AG09309 (cell line): ENCODE results near the gene SND1.

ENCODE experiments used
- DNase-seq: peaks from one replicate; pipeline ENCODE4 v3.0.0-alpha.2; 2010; ENCODE audit warnings: low read depth
- H3K4me3 ChIP-seq: 2 replicates; pipeline ENCODE4 v1.5.1; 2011; ENCODE audit warnings: mild to moderate bottlenecking, low read depth, low read length, moderate library complexity; ENCODE audit not compliant: control insufficient read depth
- TF ChIP-seq, protein P1 (sequence below): IDR thresholded peaks from 2 replicates; pipeline ENCODE4 v1.5.1; 2011; ENCODE audit warnings: mild to moderate bottlenecking, low read depth, low read length, inconsistent platforms; ENCODE audit not compliant: insufficient read depth, control insufficient read depth; ENCODE audit errors: missing control alignments

SND1 gene

GRCh38 chr7:127905021-127905420 lies 253.0 kb downstream of the SND1 start:
- H3K4me3 ChIP-seq = no peak overlapping the region
- TF ChIP-seq, protein P1, sequence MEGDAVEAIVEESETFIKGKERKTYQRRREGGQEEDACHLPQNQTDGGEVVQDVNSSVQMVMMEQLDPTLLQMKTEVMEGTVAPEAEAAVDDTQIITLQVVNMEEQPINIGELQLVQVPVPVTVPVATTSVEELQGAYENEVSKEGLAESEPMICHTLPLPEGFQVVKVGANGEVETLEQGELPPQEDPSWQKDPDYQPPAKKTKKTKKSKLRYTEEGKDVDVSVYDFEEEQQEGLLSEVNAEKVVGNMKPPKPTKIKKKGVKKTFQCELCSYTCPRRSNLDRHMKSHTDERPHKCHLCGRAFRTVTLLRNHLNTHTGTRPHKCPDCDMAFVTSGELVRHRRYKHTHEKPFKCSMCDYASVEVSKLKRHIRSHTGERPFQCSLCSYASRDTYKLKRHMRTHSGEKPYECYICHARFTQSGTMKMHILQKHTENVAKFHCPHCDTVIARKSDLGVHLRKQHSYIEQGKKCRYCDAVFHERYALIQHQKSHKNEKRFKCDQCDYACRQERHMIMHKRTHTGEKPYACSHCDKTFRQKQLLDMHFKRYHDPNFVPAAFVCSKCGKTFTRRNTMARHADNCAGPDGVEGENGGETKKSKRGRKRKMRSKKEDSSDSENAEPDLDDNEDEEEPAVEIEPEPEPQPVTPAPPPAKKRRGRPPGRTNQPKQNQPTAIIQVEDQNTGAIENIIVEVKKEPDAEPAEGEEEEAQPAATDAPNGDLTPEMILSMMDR = no peak
- DNase-seq = no peak

- TF ChIP-seq, protein P1 = no peak
- no peak for DNase-seq
- H3K4me3 ChIP-seq = no peak overlapping the region
Observed at GRCh38 chr7:127905491-127906330, 253.7 kb downstream of the SND1 start.

DNA sequence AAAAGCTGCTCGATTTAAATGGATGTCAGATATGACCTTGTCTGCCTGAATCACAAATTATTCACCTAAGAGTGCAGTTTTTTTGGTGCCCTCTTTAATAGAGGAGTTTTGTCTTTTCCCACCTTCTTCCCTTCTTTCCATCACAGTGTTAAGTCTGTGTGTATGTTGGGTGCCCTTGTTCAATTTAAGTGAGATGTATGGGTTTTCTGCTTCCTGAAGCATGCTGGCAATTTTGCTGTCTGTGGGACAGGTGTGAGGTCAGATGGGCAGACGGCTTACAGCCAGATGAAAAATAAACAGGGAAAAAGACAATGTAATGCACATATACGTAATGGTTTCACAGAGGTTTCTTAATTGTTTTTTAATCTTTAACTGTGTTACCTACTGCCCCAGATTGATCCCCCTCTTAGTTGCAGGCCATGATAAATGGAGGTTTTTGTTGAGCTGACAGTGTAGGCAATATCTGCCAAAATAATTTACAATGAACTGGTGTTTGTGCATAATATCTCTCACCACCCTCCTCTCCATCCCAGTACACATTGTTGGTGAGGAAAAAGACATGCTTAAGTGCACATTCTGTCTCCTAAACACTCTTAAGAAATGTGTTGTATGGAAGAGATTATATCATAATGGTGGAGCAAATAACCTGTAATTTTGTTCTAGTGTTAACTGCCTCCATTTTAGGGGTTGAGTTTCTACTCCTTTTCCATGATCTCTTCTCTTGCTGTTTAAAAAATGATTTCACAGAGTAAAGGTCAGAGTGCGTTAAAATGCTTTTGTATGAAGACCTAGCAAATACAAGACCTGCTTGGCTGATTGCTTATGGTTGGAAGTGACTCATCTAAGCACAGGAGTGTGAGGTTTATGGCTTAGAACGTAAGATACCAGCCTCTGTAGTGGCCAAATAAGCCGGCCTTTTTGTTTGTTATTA lies 255.4 kb downstream of the SND1 start:
- TF ChIP-seq, protein P1 = no peak
- DNase-seq = no peak
- no peak overlapping the region for H3K4me3 ChIP-seq

DNA sequence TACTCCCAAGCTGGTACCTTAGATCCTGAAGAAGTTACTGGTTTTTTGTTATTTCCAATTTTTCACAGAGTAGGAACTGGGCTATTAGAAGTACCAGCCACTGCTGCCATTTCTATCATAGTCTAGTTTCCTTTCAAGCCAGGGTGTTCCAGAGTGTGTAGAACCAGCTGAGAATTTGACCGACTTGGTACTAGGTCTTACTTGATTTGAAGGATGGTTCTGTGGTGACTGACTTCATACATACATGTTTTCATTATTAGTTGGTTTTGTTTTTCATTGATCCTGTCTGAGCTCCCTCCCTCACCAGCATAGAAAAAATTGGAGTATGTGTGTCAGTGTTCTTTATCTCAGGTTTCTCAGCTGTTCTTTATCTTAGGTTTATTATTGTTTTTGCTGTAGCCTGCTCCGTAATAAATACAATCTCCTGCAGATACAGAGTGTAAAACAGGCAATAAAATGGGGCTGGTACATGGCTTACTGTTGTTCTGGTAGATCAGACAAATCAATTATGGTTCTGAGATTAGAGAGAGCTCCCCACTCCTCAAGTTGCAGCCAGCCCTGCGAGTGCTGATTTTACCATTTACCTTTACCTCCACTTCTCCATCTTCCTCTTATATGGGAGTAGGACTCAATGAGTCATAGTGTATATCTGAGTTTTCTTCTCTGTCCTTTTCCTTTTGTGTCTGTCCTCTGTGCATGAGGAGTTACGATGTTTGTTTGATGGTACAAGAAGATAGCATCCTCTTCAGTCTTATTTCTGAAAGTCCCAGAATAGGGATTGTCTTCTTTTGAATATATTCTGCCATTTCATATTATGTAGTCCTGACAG lies 256.6 kb downstream of the SND1 start:
- no peak for DNase-seq
- TF ChIP-seq, protein P1 = no peak
- no peak overlapping the region for H3K4me3 ChIP-seq

- TF ChIP-seq, protein P1 = no peak
- no peak for DNase-seq
- no peak overlapping the region for H3K4me3 ChIP-seq
Observed at GRCh38 chr7:127909424-127910152, 257.6 kb downstream of the SND1 start.
